HG03521 (cell line): ENCODE data around the gene TRPC6.
"Not testable (repeated sequence)": the region's sequence is repeated elsewhere in the genome, so short reads cannot be mapped to it uniquely, and the experiment has no call there.

Experiments
- ATAC-seq: cut with Tn5 transposase; IDR thresholded peaks from one replicate; pipeline ENCODE4 v1.9.1; 2021; ENCODE audit warnings: mild to moderate bottlenecking, moderate library complexity; ENCODE audit not compliant: unreplicated experiment

TRPC6 gene

DNA sequence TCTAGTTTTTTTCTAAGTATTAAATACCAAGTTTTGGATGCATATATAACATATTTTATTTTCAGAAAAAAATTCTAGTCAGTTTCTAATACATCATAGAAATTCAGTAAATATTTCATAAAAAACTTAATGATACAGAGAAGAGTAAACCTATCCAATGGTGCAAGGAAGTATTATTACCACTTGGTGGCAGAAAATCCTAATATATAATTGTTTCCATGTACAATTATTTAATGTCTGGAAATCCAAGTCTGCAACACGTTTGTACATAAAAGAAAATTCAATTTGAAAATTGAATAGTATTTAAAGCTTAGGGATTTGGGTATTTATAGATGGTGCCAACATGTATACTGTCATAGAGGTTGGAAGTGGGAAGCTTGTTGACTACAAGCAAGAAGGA, 127.0 kb downstream of the TRPC6 start:
- no peak for ATAC-seq

DNA sequence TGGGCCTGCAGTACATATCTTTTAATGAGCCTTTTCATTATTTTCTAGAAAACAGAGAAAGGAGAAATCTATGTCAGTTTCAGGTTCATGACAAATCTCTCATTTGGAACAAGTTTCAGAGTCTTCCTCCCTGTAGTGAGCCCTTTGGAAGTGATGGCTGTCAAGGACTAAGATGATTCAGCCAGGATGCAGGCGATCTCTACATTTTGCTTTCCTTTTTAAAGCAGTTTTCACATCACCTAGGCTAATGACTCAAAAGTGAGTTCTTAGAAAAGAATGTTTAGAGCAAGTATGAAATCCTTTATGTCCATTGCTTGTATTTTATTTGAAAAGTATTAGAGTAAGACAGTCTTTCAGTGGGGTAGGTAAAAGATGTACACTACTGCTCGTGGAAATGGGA, 130.1 kb downstream of the TRPC6 start:
- ATAC-seq = no peak

DNA sequence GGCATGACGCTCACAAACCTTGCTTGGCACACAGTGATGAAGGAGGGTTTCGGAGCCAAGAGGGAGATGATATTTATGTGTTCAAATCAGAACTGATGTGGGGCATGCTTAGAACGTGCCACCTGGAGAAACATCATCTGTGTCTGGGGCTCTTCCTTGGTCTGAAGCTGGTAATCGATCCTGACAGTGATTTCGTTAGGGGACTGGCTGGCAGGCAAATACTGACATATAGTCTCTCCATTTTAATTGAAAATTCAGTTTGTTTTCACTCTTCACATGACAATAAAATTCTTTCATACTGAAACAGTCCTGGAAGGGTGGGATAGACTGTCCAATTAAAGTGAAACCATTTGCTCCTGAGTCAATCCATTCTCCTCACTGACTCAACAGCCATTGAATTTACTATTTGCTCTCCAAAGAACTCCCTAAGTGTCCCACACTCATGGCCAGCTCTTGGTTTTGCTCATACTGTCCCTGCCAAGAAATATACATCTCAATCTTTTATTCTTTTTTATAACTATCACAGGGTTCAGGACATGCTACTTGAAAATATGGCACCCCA, 134.8 kb downstream of the TRPC6 start:
- no peak for ATAC-seq

DNA sequence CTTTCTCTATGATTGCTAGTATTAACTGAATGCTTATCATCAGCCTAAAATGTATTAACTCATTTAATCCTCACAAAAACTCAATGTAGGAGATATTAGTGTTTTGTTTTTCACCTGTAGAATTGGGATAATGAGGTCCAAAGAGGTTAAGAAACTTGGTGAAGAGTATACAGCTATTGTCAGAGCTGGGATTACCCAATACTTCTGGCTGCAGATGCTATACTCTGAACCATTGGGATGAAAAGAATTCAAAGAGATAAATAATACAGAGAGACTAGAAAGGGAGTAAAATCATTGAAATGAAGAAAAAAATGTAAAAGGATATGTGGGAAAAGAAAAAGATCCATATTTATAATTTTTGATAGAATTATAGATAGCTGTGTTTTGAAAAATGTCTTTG, 137.1 kb downstream of the TRPC6 start:
- no peak for ATAC-seq

DNA sequence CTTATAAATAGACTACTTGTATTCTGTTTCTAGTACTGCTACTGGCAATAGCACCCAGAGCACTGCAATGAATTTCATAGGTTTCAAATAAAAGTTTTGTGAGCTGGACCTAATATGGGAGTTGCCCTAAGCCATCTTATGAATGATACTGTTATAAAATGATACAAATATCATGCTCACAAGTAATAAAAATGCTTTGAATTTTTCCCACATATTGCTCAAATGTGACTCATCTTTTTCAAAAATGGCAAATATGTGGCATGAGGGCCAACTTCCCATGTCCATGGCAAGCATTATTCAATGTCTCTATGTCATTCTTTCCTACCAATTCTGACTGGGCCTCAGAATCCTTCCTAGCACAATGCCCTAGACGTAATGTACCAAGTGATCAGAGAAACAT, 137.6 kb downstream of the TRPC6 start:
- no peak for ATAC-seq

DNA sequence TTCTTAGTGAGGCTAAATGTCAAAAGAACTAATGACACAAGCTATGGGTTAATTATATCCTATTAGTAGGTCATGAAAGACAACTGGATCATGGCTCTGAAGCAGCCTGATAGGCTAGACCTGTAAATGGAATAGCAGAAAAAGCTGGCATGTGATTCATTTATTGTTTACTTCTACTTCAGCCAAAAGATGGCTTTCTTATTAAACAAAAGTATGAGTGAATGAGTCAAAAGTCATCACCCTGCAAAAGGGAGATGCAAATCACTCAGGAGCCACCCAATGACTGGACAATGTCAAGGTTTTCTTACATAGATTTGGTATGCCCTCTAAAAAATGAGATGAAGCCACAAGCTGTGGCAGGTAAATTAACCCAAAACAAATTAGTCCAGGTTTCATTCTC, 138.0 kb downstream of the TRPC6 start:
- ATAC-seq = no peak

DNA sequence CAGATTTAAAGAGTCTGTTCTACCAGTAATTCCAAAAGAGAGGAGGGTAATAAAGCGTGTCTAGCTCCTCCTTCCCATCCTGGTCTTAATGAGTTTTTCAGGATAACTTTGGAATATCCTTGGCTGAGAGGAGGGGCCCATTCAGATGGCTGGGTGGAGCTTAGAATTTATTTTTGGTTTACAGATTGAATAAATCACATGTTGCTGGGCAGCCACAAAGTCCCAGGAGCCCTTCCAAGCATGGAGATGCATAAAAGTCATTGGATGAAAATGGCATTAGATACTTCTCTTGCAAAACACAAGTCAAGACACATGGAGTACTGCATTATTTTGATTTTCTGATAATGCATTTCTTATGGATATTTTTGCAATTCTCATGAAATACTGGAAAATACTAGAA, 139.0 kb downstream of the TRPC6 start:
- no peak for ATAC-seq

DNA sequence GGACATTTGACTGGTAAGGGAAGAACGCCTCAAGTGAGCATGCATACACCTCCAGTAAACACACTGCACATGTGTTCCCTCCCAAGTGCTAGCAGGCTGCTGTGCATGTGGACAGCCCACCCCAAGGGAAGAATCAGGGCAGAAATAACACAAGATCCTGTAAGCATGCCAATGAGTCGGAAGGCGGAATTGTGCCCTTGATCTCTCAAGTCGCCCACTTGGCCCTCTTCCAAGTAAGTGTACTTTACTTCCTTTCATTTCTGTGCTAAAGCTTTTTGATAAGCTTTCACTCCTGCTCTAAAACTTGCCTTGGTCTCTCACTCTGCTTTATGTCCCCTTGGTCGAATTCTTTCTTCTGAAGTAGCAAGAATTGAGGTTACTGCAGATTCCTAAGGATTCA, 139.6 kb downstream of the TRPC6 start:
- ATAC-seq = no peak

DNA sequence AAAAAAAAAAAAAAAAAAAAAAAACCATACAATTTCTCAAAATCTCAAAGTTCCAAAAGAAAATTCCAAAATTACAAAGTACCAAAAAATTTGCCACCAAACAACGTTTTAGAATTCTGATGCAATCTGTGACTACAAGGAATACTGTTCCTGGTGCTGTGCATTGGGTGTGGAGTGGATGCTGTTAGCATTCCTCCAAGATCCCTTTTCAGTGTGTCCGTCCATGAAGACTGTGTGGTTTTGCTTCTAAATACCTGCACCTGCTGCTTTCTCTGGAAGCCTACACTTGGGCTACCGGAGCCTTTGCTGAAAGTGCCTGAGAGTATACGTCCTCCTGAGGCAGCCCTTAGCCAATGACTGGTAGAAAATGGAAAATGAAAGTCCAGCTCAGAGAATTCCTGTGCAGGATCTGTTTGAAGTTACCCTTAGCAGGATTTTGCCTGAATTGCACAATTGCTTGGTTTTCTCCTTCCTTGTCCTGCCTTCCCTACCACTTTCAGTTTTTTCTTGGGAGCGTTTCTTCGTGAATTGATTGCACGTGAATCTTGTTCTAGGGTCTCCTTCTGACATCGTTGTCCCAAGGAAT, 140.8 kb downstream of the TRPC6 start:
- ATAC-seq = no peak

DNA sequence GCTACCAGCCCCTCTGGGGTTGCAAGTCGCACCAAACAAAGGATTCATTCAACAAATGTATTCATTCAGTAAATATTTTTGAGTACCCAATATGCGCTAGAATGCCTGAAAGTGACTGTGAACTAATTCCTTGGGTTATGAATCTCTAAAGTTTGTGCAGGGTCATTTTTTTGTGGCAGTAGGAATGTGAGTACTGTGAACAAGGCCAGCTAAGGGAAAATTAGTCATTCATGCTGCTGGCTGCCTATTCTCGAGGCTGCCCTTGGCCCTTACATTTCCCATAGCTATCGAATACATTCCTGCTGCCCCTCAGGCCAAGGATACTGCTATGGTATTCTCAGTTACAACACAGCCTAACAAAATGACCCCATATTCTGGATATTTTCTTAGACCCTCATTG, 141.6 kb downstream of the TRPC6 start:
- no peak for ATAC-seq

DNA sequence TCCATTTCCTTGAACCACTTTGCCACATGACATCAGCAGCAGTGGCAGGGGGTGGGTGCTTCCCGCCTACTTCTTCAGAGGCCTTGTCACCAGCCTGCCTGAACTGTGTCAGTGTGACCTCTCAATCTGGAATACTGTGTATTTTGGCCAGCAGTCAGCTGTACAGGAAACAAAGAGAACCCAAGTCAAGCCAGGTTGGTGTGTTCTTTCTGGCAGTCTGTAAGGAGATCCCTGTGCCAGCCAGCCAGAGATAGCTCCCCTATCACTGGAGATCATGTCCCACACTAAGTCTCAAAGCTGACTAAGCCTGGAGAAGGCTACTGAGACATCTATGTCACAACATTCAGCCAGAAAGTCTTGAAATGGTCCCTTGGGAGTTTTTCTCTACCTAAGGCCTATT, 142.1 kb downstream of the TRPC6 start:
- ATAC-seq = no peak

DNA sequence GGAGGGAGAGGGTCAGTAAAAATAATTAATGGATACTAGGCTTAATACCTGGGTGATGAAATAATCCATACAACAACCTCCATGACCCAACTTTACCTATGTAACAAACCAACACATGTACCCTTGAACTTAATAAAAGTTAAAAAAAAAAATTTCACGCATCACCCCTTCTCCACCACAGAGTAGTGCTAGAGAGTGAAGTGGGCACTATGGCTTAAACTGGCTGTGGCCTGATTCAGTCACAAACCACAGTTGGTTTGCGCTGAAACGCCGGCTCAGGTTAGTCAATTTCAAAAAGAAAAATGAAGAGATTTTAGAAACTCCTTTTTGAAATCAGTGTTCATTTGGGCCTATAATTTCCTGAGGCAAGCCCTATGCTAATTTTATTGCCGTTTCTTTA, 144.3 kb downstream of the TRPC6 start:
- ATAC-seq = no peak

DNA sequence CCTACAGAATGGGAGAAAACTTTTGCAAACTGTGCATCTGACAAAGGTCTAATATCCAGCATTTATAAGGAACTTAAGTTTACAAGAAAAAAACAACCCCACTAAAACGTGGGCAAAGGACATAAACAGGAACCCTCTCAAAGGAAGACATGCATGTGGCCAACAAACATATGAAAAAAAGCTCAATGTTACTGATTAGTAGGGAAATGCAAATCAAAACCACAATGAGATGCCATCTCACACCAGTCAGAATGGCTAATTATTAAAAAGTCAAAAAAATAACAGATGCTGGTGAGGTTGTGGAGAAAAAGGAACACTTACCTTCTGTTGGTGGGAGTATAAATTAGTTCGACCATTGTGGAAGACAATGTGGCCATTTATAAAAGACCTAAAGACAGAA, 145.1 kb downstream of the TRPC6 start:
- not testable (repeated sequence) for ATAC-seq

DNA sequence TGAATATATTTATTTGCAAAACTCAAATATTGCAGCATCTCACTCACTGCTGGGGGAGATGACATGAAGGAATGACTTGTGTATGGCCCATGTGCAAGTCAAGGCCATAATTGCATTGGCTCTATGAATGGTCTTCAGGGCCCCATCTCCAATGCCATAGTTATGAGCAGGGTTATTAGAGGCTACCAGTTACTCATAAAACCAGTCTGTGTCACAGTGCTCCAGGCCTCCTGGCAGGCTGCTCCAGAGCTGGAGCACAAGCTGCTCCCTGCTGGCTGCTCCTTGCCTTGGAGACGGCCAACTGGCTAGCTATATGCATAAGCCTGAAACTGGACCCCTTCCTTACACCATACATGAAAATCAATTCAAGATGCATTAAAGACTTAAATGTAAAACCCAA, 145.7 kb downstream of the TRPC6 start:
- no peak for ATAC-seq

DNA sequence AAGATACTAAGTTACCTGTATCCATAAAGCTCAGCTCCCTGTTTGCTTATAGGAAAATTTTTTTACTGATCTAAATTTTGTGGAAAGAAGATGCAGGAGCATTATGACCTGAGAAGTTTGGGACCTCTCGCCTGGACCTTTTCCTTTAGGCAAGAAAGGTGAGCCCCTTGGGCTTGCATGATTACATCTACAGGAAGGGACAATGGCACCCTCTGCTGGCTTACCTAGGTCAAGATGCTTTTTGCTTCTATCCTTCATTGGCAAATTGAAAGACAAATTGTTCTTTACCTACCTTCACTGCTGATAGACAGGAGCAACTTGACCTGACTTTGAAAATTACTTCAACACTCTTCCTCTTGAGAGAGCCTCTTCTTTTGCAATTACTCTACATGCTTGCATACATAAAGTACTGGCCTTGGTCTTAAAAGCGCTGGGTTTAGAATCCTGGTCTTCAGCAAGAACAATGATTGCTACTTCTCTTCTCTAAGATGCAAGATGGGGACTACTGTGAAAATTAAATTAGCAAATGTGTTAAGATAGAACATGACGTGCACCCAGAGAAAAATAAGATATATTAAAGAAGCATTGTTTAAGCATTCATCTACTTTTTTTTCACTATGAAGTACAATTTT, 147.2 kb downstream of the TRPC6 start:
- no peak for ATAC-seq

DNA sequence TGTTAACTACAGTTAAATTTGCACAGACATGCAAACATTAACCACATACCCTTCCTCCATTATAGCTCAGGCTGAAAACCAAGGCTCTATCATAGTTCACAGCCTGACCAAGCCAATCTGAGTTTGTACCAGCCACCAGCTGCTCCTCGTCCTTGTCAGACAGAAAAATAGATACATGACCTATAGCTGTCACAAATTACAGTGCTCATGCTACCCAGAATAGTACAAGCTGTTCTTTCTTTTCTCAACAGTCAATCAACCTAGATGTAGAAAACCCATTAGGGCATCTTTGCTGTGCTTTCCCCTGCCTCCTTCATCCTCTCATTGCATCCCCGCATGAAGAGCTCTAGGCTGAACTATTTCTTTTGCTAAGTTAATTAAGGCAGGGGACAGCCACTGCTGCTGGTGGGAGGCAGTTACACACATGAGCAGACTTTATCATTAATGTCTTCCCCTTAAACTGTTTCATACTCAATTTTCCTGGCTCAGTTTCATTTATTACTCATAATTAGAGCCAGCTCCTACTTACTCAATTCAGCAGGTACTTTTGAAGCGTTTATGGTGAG, 148.3 kb downstream of the TRPC6 start:
- no peak for ATAC-seq

DNA sequence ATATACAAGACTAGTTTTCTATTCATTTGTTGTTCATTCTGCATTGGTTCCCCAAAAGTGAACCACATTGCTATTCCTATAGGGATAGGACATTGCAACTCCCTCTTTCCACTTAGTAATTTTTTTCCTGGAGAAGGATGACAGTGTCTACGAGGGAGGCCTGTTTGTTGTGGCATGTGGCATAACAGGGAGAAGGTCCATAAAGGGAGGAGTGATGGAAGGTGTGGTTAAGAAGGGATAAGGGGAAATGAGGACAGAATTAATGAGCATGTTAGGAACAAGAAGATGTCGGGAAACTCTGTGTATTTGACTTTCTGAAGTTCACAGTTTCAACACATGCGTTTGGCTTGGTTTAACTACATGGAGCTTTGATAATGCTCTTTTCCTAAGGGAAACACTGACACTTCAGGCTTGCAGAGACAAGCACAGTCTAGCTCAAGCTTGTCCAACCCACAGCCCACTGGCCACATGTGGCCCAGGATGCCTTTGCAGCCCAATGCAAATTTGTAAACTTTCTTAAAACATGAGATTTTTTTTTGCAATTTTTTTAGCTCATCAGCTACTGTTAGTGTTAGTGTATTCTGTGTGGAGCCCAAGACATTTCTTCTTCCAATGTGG, 149.7 kb downstream of the TRPC6 start:
- ATAC-seq = no peak

DNA sequence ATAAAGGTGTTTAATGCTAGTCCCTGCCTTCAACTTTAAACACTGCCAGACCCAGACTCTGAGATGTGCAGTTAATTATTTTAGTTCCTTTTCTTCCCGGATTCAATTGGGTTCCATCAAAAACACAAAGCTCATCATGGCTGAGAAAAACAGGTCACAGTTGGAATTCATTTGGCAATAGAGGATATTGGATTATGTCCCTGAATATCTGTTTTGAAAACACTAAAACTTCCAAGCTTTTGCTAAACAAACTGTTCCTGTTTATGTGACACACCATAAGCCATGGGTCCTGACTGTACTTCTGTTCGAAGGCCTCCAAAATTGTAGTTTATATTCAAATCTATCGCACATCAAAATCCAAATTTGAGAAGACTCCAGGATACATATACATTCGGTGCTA, 150.7 kb downstream of the TRPC6 start:
- no peak for ATAC-seq

DNA sequence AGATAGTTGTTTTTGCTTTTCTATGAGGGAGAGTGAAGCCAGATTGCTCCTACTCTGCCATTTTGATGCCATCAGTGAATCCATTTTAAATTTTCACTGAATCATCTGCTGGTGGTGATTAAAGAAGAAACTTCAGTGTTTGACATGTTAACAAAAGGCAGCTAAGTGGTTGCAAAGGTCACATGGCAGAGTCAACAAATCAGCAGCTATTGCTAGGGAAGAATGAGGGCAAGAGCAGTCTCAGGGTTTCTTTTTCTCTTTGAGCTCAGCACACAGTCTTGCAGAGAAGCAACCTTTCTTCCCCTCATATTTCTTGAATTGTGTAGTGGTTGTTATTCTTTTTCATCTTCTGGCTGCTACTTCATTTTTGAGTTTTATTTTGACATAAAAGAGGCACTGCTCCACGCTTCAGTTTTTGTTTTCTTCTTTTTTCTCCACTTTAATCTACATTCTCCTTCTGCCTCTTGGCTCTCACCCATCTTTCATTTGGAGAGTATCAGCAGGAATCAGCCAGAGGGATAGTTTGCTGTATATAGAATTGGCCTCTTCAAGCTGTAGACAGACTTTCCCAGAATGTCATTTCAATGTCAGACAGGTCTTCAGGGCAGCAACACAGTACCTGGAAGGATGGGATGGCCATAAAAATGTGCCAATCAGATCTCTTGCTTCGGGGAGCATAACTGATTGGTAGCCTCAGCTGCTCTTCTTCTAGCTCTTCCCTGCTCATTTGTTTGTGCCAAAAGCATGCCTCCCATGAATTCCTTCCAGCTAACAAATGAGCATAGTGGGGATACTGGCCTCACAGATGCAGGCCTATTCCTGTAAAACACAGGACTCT, 153.9 kb downstream of the TRPC6 start:
- ATAC-seq = no peak

DNA sequence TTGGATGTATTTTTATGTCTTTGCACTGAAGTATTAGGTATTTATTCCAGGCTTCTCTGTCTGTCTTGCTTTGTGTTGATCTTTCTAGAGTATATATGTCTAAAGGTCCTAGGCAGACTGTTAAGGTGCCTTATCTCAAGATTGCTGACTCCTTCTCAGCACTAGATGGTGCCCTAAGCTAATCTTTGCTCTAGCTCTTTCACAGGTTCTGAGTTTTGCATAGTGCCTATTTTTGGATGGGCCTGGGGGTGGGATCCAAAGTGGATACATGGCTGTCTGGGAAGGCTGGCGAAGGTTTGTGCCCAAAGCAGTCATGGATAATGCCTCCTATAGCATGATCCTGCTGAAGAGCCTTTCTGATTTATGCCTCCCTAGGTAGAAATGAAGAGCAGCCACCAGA, 154.9 kb downstream of the TRPC6 start:
- ATAC-seq = no peak

DNA sequence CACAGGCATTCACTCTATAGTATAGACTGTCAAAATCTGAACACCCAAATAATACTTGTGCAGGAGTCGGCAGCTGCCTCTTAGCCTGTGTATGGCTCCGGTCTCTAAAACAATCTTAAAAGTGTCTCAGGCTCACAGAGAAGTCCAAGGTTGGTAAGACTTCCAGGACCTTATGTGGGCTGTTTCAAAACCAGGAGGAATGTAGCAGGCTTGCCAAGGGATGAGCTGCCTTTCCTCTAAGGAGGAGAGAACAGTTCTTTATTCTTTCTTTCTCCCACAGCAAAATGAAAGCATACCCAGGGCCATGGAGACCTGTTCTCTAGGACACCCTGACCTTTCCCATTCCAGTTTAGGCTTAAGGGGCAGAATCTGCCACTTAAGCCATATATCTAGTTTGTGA, 176.5 kb downstream of the TRPC6 start:
- no peak for ATAC-seq
